Psoas muscle (tissue), 8 donors: Measurements from ENCODE around the gene NKAP. TPM values are rescaled to one million over a fixed set of nuclear protein-coding genes. Genes with fewer than 3 reads are reported as not detected.
"Not testable (repeated sequence)": the region's sequence is repeated elsewhere in the genome, so short reads cannot be mapped to it uniquely, and the experiment has no call there.

Experiments
- ATAC-seq, 4 donors: fragments of 200-7000 bp; cut with Tn5 transposase; one replicate each; pipeline ENCODE4 v1.9.1; 2020; ENCODE audit warnings: moderate library complexity in 3 of 4, mild to moderate bottlenecking in 2 of 4
- DNase-seq, 2 donors: peaks; one replicate each; pipeline ENCODE4 v3.0.0-alpha.2; 2020
- H3K27ac ChIP-seq: fragments of 200-600 bp; one replicate; pipeline ENCODE4 v1.8.0; 2022
- H3K27me3 ChIP-seq, 3 donors: fragments of 200-600 bp in 1 of 3; one replicate each; pipeline versions ENCODE4 v1.6.1 to v1.8.0; 2013 to 2022; ENCODE audit warnings: low read length in 2 of 3, mild to moderate bottlenecking in 2 of 3, moderate library complexity in 1 of 3; ENCODE audit not compliant: insufficient read depth in 3 of 3
- H3K36me3 ChIP-seq, 2 donors: fragments of 200-600 bp in 1 of 2; one replicate each; pipeline versions ENCODE4 v1.6.1 to v1.8.0; 2013 to 2022; ENCODE audit warnings: low read depth in 1 of 2, mild to moderate bottlenecking in 1 of 2, moderate library complexity in 1 of 2; ENCODE audit not compliant: insufficient read depth in 1 of 2
- H3K4me1 ChIP-seq: fragments of 200-600 bp; one replicate; pipeline ENCODE4 v1.8.0; 2022
- H3K4me3 ChIP-seq: fragments of 200-600 bp; one replicate; pipeline ENCODE4 v1.8.0; 2022; ENCODE audit warnings: mild to moderate bottlenecking
- H3K9me3 ChIP-seq: fragments of 200-600 bp; one replicate; pipeline ENCODE4 v1.8.0; 2022
- WGBS, 3 donors: extraction: QIAGEN DNeasy Blood & Tissue Kit; methylation state at CpG; one replicate each; pipeline versions ENCODE4 v1.1.6 to v1.1.7; 2013; 5-methylcytosine and 5-hydroxymethylcytosine counted together
- intact Hi-C, 2 donors: fragments of 100-400 bp; cut with DNase I; formaldehyde crosslinking; loops; one replicate each; pipeline versions ENCODE4 v1.11.0 to v1.14.2; 2022
- polyA plus RNA-seq, 3 donors: library from polyadenylated mRNA; stranded (reverse); fragments of 200-250 nt; gene quantifications; one replicate each; pipeline ENCODE4 v1.2.3, GENCODE V29; 2013
- total RNA-seq, 4 donors: library from RNA; stranded (reverse); fragmentation: NEBNext Ultra II Directional in 2 of 4; extraction: Animal tissue kit (Norgen Biotek cat#: 25700) in 2 of 4; gene quantifications; one replicate each; pipeline versions ENCODE4 v1.2.1 to v1.2.4, GENCODE V29; 2021 to 2023
- TF ChIP-seq, protein P1 (sequence below): fragments of 200-600 bp; IDR thresholded peaks from one replicate; pipeline ENCODE4 v1.8.0; 2022; ENCODE audit warnings: antibody characterized with exemption
- donor health status: healthy with polysubstance abuse.
- donor health status: DM: no; HTN: no; CAD: no; lungs with moderate emphysema.
- donor health status: Bipolar disorder and iron deficiency.
- donor health status: healthy.
- donor health status: DM: yes; HTN: yes; CAD: no.
- donor health status: DM: no; HTN: no; CAD: no.
- donor health status: DM: no; HTN: no; CAD: no.
- donor health status: DM: yes; HTN: yes; CAD: no.

Gene NKAP
- total and polyA plus RNA-seq, 7 donors = 3.4 to 7.5 (median 7.0) TPM

DNA sequence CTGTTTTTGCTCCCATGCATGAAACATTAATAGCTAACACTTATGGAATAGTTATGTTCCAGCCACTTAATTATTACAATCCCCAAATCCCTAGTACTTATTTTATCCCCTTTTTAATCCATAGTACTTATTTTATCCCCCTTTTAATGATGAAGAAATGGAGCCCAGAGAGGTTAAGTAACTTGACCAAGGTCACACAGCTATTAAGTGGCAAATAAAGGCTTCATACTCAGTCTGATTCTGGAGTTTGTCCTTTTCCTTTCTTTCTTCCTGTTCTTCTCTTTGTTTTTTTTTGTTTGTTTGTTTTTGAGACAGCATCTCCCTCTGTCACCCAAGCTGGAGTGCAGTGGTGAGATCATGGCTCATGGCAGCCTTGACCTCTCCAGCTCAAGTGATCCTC lies 2.2 kb downstream of the NKAP start:
- Histone ChIP-seq H3K27me3 (no peaks in the 10 kb centered on the region), H3K27ac (no peak overlapping the region), H3K4me3 (peak overlapping the region; percentile 71), H3K9me3 (no peaks in the 10 kb centered on the region), H3K36me3 (peaks cover 0 to 18% of the 10 kb centered on the region in 2 donors), H3K4me1 (peaks cover 5% of the 10 kb centered on the region)
- DNase-seq (no peak), ATAC-seq (no peak)
- TF ChIP-seq, protein P1, sequence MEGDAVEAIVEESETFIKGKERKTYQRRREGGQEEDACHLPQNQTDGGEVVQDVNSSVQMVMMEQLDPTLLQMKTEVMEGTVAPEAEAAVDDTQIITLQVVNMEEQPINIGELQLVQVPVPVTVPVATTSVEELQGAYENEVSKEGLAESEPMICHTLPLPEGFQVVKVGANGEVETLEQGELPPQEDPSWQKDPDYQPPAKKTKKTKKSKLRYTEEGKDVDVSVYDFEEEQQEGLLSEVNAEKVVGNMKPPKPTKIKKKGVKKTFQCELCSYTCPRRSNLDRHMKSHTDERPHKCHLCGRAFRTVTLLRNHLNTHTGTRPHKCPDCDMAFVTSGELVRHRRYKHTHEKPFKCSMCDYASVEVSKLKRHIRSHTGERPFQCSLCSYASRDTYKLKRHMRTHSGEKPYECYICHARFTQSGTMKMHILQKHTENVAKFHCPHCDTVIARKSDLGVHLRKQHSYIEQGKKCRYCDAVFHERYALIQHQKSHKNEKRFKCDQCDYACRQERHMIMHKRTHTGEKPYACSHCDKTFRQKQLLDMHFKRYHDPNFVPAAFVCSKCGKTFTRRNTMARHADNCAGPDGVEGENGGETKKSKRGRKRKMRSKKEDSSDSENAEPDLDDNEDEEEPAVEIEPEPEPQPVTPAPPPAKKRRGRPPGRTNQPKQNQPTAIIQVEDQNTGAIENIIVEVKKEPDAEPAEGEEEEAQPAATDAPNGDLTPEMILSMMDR = no peak
- intact Hi-C loops = no loop called here

DNA sequence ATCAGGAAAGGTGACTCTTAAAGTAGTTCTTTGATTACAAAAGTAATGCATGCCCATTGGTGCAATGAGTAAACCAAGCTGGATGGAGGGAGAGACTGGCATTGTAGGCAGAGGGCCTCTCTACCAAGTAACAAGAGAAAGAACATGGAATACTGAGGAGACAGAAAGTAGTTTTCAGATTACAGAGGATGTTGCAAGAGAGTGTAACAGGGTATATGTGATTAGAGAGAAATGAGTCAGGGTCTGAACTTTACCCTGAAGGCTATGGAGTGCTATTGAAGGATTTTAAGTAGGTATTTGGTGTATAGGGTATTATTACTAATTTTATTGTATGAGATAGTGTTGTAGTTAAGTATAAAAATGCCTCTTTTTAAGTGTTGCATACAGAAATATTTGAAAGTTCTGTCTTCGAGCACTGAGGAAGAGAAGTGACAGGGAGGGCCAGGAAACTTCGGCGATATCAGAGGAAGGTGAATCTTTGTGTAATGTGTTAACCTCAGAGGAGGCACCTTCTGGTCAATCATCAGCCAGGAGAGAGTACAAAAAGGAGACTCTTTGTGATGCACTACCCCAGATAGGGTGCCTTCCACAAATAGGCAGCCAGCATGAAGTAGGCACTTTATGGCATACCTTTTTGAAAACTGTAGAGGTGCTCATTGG lies 8.2 kb downstream of the NKAP start:
- WGBS, 3 donors = 89 to 97% (median 93%) methylated on average over 3 of the region's 3 CpGs
- no peaks in the 10 kb centered on the region for H3K4me1 ChIP-seq
- ATAC-seq (no peak), DNase-seq (no peak)
- H3K27me3 ChIP-seq = no peaks in the 10 kb centered on the region
- H3K4me3 ChIP-seq = no peak overlapping the region
- intact Hi-C loops = no loop called here
- H3K27ac ChIP-seq = no peak overlapping the region
- H3K36me3 ChIP-seq = peaks cover 0 to 57% of the 10 kb centered on the region in 2 donors
- no peaks in the 10 kb centered on the region for H3K9me3 ChIP-seq
- TF ChIP-seq, protein P1 = no peak

DNA sequence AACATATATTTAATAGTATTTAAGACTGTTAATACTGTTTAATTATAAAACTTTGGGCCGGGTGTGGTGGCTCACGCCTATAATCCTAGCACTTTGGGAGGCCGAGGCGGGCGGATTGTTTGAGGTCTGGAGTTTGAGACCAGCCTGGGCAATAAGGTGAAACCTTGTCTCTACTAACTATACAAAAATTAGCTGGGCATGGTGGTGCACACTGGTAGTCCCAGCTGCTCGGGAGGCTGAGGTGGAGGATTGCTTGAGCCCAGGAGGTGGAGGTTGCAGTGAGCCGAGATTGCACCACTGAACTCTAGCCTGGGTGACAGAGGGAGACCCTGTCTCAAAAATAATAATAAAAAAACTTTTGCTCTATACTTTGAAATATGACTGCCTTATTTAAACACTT lies 21.2 kb downstream of the NKAP start:
- H3K9me3 ChIP-seq, H3K4me3 ChIP-seq, H3K4me1 ChIP-seq, ATAC-seq, H3K27me3 ChIP-seq, DNase-seq, H3K27ac ChIP-seq, intact Hi-C loops: not testable (repeated sequence)
- 88 to 98% (median 97%) methylated on average over 6 to 7 of the region's 7 CpGs for WGBS, 3 donors
- peaks cover 0 to 37% of the 10 kb centered on the region in 2 donors for H3K36me3 ChIP-seq

DNA sequence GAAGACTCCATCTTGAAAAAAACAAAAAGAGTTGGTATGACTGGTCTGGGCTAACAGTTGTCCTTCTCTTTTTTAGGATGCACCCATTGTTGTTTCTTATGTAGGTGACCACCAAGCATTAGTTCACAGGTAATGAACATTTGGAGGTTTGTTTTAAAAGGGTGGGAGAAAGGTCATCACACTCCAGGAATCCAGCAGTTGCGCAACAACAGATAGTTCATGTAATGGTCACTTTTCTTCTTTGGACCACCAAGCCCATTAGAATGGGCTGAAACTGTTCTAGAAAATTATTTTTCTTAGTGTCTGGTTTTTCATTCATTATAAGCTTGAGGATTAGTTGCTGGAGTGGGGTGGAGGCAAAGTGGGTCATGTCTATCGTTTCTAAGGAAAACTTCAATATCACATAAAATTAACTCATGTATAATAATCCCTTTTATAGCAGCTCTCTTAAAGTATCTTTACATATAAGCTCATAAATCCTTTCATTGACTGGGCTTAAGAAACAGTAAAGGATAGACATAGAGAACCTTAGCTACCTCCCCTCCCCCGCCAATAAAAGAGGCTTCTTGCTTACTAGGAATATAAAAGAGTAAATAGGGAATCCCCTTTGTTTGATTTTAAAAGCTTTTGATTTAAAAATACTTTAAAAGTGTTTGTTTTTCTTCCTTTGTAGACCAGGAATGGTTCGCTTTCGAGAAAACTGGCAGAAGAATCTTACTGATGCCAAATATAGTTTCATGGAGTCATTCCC lies 23.5 kb downstream of the NKAP start:
- H3K36me3 ChIP-seq = peaks cover 0 to 18% of the 10 kb centered on the region in 2 donors
- DNase-seq = no peak
- H3K4me1 ChIP-seq = no peaks in the 10 kb centered on the region
- no peak overlapping the region for H3K4me3 ChIP-seq
- TF ChIP-seq, protein P1 = no peak
- intact Hi-C loops = no loop called here
- no peak overlapping the region for H3K27ac ChIP-seq
- no peaks in the 10 kb centered on the region for H3K9me3 ChIP-seq
- no peak for ATAC-seq
- WGBS, 3 donors = 79 to 87% (median 80%) methylated on average over 5 of the region's 5 CpGs
- no peaks in the 10 kb centered on the region for H3K27me3 ChIP-seq

DNA sequence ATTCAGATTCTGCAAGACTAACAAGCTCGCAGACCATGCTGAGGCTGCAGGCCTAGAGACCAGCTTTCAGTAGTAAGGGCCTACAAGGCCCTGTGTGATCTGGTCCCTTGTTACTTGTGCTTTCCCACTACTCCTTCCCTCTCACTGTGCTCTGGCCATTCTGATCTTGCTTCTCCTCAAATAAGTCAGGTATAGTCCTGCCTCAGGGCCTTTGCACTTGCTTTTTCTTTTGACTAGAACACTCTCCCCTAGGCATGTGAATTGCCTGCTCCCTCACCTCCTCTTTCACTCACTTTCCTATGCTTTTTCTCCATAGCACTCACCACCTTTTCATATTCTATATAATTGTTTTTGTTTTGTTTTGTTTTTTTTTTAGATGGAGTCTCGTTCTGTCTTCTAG lies 25.7 kb downstream of the NKAP start:
- intact Hi-C loops = no loop called here
- ATAC-seq = no peak
- TF ChIP-seq, protein P1 = no peak
- H3K4me1 ChIP-seq = no peaks in the 10 kb centered on the region
- H3K27ac ChIP-seq = no peak overlapping the region
- H3K36me3 ChIP-seq = no peaks in the 10 kb centered on the region
- no peaks in the 10 kb centered on the region for H3K27me3 ChIP-seq
- H3K9me3 ChIP-seq = no peaks in the 10 kb centered on the region
- DNase-seq = no peak
- 80 to 100% (median 91%) methylated on average over 2 of the region's 2 CpGs for WGBS, 3 donors
- H3K4me3 ChIP-seq = no peak overlapping the region
